Activated T-helper 2 cell treated with anti-CD3 and anti-CD28 coated beads, Interferon-gamma antibody, Interleukin-2, Interleukin-4, amounts not matched to agents 10 μg/mL and 5 μg/mL and 100 μg/mL, durations not matched to agents 14 hours and 24 hours and 36 hours (primary cell): Measurements from ENCODE around the gene USP25. TPM values are rescaled to one million over a fixed set of nuclear protein-coding genes. Genes with fewer than 3 reads are reported as not detected.

Experiments
- DNase-seq: peaks from one replicate; pipeline ENCODE4 v3.0.0; 2021; ENCODE audit warnings: low spot score
- H3K27ac Mint-ChIP-seq: one replicate; pipeline ENCODE4 v1.8.0; 2021; ENCODE audit warnings: mixed read lengths
- H3K27me3 Mint-ChIP-seq: one replicate; pipeline ENCODE4 v1.8.0; 2021; ENCODE audit warnings: low read depth, mixed read lengths
- H3K36me3 Mint-ChIP-seq: one replicate; pipeline ENCODE4 v1.8.0; 2021; ENCODE audit warnings: low read depth, mixed read lengths
- H3K4me1 Mint-ChIP-seq: one replicate; pipeline ENCODE4 v1.8.0; 2021; ENCODE audit warnings: low read depth, mixed read lengths
- H3K4me3 Mint-ChIP-seq: one replicate; pipeline ENCODE4 v1.8.0; 2021; ENCODE audit warnings: low read depth, mild to moderate bottlenecking, moderate library complexity, mixed read lengths
- H3K9me3 Mint-ChIP-seq: one replicate; pipeline ENCODE4 v1.8.0; 2021; ENCODE audit warnings: mixed read lengths
- intact Hi-C: fragments of 100-400 bp; cut with micrococcal nuclease; formaldehyde crosslinking; loops from one replicate; pipeline ENCODE4 v1.15.1; 2023
- total RNA-seq: library from RNA; stranded (reverse); gene quantifications from 2 replicates; pipeline ENCODE4 v1.2.3, GENCODE V29; 2022

The USP25 gene
- total RNA-seq, 1 donor from 2014 or later = 21.7 TPM

DNA sequence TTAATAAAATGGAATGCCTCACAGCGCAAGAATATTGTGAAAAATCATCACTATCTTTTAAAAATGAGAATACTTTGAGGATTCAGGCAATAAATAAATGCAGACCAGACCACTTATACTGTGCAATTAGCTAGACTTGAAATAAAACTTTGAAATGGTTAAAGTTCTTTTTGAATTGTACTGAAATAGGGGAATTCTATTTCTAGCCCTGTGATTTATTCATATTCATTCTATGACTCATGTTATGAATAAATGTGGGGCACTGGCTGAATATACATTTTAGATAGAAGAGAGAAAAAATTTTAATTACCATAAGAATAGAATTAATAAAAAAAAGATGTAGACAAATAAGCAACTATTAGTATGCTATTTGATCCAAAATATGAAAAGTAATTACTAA, 16.4 kb upstream of the USP25 start:
- Mint-ChIP-seq H3K4me1 (no peaks in the 10 kb centered on the region), H3K27me3 (peaks cover 15% of the 10 kb centered on the region), H3K27ac (no peak overlapping the region), H3K4me3 (no peak overlapping the region), H3K36me3 (no peaks in the 10 kb centered on the region), H3K9me3 (no peaks in the 10 kb centered on the region)
- no peak for DNase-seq
- intact Hi-C loops = no loop called here

DNA sequence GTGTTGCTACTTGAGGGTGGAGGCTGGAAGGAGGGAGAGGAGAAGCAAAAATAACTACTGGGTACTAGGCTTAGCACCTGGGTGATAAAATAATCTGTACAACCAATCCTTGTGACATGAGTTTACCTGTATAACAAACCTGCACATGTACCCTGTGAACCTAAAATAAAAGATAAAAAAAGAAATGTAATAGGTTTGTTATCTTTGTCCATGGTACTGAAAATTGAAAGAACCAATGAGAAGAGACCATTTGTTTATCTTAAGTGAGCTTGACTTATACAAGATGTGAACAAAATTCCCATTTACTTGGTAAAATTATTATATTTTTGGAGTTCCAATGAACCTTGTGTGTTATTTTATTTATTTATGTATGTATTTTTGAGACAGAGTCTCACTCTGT, 11.1 kb upstream of the USP25 start:
- Mint-ChIP-seq H3K4me1 (no peaks in the 10 kb centered on the region), H3K27me3 (peaks cover 6% of the 10 kb centered on the region), H3K9me3 (no peaks in the 10 kb centered on the region), H3K4me3 (no peak overlapping the region), H3K36me3 (no peaks in the 10 kb centered on the region), H3K27ac (no peak overlapping the region)
- no peak for DNase-seq
- intact Hi-C loops = no loop called here

DNA sequence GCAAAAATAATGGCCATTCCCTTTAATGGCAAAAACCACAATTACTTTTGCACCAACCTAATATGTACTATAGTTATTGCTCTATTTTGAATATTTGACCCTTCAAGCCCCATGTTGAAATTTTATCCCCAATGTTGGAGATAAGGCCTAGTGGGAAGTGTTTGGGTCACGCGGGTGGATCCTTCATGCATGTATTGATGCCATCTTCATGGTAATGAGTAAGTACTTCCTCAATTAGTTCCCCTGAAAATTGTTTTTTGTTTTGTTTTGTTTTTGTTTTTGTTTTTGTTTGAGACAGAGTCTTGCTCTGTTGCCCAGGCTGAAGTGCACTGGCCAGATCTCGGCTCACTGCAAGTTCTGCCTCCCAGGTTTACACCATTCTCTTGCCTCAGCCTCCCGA, 9.8 kb upstream of the USP25 start:
- no peaks in the 10 kb centered on the region for H3K4me1 Mint-ChIP-seq
- intact Hi-C loops = no loop called here

DNA sequence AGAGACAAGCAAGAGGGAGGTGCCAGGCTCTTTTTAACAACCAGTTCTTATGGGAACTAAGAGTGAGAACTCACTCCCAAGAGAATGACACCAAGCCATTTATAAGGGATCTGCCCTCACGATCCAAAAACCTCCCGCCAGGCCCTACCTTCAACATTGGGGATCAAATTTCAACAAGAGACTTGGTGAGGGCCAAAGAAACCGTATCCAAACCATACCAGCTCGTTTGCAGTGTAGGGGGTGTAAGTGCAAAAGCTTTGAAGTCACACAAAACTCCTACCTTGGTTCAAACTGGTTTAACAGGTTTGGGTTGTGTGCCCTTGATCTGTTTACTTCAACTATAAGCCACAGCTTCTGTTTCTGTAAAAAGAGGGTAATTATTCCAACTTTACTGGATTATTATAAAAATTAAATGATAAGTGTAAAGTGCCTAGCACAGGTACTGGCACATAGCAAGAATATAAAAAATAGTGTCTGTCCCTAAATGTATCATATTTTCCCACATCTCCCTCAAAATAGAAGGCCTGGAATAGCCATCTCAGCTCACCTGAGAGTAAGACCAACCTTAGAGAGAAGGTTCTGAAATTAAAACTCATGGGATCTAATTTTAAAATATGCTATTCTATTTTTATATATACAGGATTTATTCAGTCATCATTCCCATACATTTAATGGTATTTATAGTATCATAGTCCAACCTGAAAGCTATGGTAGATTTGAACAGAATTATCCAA, 7.0 kb upstream of the USP25 start:
- Mint-ChIP-seq H3K4me3 (no peak overlapping the region), H3K9me3 (no peaks in the 10 kb centered on the region), H3K4me1 (no peaks in the 10 kb centered on the region), H3K36me3 (no peaks in the 10 kb centered on the region), H3K27ac (no peak overlapping the region), H3K27me3 (peaks cover 15% of the 10 kb centered on the region)
- intact Hi-C loops = no loop called here
- DNase-seq = no peak

More for the DNA sequence above, 9.8 kb upstream of the USP25 start:
- Mint-ChIP-seq H3K27ac (no peak overlapping the region), H3K36me3 (no peaks in the 10 kb centered on the region), H3K4me3 (no peak overlapping the region), H3K27me3 (peaks cover 8% of the 10 kb centered on the region), H3K9me3 (no peaks in the 10 kb centered on the region)
- DNase-seq = no peak

DNA sequence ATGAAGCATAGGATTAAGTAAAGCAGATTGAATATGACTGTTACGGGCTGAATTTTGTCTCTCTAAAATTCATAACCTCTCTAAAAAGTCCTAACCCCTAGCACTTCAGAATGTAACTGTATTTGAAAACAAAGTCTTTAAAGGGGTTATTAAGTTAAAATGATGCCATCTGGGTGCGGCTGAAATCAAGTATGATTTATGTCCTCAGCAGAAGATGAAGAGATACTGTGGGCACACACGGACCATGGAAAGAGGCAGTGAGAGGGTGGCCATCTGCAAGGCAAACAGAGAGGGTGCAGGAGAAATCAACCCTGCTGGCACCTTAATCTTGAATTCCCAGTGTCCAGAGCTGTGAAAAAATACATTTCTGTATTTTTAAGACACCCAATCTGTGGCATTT, 3.8 kb upstream of the USP25 start:
- H3K4me1 Mint-ChIP-seq = peaks cover 3% of the 10 kb centered on the region
- H3K27ac Mint-ChIP-seq = no peak overlapping the region
- H3K9me3 Mint-ChIP-seq = no peaks in the 10 kb centered on the region
- H3K4me3 Mint-ChIP-seq = no peak overlapping the region
- DNase-seq = no peak
- intact Hi-C loops = no loop called here
- no peaks in the 10 kb centered on the region for H3K36me3 Mint-ChIP-seq
- peaks cover 23% of the 10 kb centered on the region for H3K27me3 Mint-ChIP-seq

DNA sequence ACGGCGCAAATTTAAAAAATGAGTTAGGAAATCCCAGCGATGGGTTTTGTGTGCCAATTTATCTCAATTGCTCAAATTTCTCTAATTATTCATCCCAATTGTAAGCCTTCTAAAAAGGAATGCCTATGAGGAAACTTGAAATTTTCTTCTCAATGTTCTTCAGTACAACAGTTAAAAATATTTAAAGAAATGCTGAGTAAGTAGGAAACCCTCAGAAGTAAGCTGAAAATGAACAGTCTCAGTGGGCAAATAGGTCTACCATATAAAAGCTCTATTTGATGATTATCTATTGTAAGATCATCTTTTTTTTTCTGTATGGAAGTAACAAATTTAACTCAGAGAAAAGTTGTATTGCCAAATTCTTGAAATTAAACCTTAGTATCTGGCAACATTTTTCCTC, 1.7 kb upstream of the USP25 start:
- no peak overlapping the region for H3K4me3 Mint-ChIP-seq
- no peak for DNase-seq
- intact Hi-C loops = no loop called here
- peaks cover 23% of the 10 kb centered on the region for H3K27me3 Mint-ChIP-seq
- no peaks in the 10 kb centered on the region for H3K36me3 Mint-ChIP-seq
- no peaks in the 10 kb centered on the region for H3K9me3 Mint-ChIP-seq
- H3K4me1 Mint-ChIP-seq = peaks cover 11% of the 10 kb centered on the region
- no peak overlapping the region for H3K27ac Mint-ChIP-seq

DNA sequence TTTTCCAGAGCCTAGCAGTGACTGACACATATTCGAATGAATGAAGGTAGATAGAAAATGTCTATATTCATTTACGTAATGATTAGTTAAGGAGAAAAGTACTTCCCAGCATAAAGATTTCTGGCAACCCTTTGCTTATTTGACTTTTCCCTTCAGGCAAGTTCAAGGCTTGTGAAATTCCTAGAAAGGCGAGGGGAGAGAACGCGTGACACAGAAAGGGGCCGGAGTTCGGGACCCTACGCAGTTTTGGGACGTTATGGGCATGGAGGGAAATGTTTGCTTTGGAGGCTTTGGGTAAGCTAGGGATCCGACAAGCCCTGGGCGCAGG, 472 bp upstream of the USP25 start:
- H3K36me3 Mint-ChIP-seq = no peaks in the 10 kb centered on the region
- intact Hi-C loops = no loop called here
- no peak for DNase-seq
- H3K27me3 Mint-ChIP-seq = peaks cover 23% of the 10 kb centered on the region
- peaks cover 18% of the 10 kb centered on the region for H3K4me1 Mint-ChIP-seq
- peak overlapping the region; percentile 69 for H3K4me3 Mint-ChIP-seq
- no peaks in the 10 kb centered on the region for H3K9me3 Mint-ChIP-seq
- H3K27ac Mint-ChIP-seq = no peak overlapping the region

DNA sequence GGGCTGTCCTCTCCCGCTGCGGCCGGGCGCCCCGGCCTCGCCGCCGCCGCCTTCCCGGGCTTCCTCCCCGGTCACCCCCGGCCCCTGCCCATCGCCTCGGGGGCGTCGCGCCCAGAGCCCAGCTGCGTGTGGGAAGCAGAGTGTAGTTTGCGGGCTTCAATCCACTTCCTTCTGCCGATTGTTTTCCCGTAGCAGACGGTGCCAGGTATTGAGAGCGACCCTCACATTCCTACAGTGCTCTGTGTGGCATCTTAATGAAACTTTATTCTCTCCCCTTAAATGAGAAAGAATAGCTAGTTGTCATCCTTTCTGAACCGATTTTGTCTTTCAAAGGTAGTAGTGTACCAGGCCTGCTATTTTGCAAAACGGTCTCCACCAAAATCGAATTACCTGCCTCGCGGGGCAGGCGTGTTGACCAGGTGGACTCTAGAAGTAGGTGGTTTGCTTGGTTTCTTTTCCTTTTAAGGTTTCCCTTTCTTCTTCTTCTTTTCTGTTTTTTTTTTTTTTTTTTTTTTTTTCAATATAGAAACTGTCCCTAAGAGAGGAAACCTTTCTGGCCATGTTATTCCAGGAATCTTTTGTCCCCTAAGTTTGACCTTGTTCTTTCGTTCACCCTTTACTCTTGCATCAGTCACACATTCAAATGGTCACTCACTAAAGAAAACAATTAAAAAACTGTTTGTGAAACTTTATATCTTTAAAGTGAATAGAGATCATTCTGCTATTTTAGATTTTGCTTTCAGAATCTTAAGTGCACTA, 881 bp downstream of the USP25 start:
- DNase-seq = no peak

DNA sequence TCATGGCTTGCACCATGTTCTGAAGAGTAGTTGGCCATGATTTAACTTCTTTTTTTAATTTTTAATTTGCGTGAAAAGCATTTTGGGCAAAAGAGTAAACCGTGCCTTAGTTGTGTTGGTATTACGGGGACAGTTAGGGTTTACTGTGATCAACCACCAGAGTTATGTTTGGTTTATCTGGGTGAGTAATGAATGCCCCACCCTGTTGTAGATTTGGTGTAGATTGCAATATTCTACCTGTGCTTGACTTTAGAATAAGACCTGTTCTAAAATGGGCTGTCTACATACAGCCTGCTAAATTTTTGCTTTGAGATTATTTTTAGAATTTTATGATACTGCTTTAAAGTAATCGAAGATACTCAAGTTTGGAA, 1.4 kb downstream of the USP25 start:
- Mint-ChIP-seq H3K9me3 (no peaks in the 10 kb centered on the region), H3K27me3 (peaks cover 14% of the 10 kb centered on the region), H3K27ac (peak overlapping the region; percentile 84), H3K36me3 (peaks cover 7% of the 10 kb centered on the region), H3K4me3 (peak overlapping the region; percentile 92), H3K4me1 (peaks cover 30% of the 10 kb centered on the region)
- intact Hi-C loops = loop anchor here (5.0 to 10.0 kb wide), 7 partner anchors 46 to 1881 kb away; partner anchors contain the start of genes BTG3 and NRIP1
- DNase-seq = no peak

More for the DNA sequence above, 881 bp downstream of the USP25 start:
- intact Hi-C loops = loop anchor here (5.0 to 10.0 kb wide), 7 partner anchors 47 to 1882 kb away; partner anchors contain the start of genes BTG3 and NRIP1
- Mint-ChIP-seq H3K4me1 (peaks cover 25% of the 10 kb centered on the region), H3K4me3 (peak overlapping the region; percentile 92), H3K27me3 (peaks cover 19% of the 10 kb centered on the region), H3K27ac (peak overlapping the region; percentile 84), H3K36me3 (peaks cover 3% of the 10 kb centered on the region), H3K9me3 (no peaks in the 10 kb centered on the region)

DNA sequence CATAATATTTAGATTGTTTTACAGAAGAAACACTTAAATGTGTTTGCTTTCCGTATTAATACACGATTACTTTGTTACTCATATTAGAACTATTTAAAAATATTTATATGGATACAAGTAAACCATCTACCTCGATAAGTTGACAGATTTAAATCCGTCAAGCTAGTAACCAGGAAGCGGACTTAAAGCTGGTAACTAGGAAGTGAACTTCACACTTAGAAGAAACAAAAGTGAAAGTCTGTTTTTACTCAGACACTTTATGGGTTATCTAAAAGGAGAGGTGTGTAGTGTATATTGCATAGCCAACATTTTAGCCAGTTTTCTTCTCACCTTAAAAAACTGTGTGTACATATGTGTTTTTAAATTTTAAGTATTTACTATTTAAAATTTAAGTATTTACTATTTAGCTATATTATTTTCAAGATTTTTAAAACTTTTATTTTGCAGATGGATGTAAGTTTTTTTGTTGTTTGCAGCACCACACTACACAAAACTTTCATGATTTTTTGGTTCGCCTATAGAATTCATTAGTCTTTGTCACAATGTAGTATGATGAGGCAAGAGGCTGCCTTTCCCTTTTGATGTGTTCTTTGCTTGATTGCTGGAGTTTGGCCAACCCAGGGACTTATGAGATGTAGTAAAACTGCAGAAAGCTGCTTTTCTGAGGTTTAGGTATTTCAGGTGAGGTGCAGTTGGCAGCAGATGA, 2.7 kb downstream of the USP25 start:
- DNase-seq = no peak
- intact Hi-C loops = loop anchor here (2.0 to 10.0 kb wide), 8 partner anchors 45 to 1880 kb away; partner anchors contain the start of genes BTG3, HSPA13 and NRIP1
- Mint-ChIP-seq H3K9me3 (peaks cover 7% of the 10 kb centered on the region), H3K27me3 (peaks cover 8% of the 10 kb centered on the region), H3K27ac (peak overlapping the region; percentile 75), H3K4me1 (peaks cover 36% of the 10 kb centered on the region), H3K36me3 (peaks cover 13% of the 10 kb centered on the region), H3K4me3 (peak overlapping the region; percentile 92)

DNA sequence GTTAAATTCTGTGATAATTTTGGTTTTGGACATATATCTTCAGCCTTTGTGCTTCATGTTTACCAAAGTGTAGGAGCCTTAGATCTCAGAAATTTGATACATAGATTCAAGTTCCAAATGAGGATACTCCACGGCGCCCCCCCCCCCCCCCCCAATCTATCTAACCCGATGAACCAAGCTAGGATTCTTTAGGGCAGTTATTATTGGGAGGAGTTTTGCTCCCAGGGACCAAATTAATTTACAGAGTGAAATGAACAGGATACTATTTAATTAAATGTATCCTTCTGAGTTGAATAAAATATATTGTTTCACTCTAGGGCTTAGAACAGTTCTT, 3.2 kb downstream of the USP25 start:
- H3K9me3 Mint-ChIP-seq = peaks cover 8% of the 10 kb centered on the region
- intact Hi-C loops = loop anchor here (2.0 to 10.0 kb wide), 8 partner anchors 44 to 1879 kb away; partner anchors contain the start of genes BTG3, HSPA13 and NRIP1
- peak overlapping the region; percentile 75 for H3K27ac Mint-ChIP-seq
- H3K4me1 Mint-ChIP-seq = peaks cover 41% of the 10 kb centered on the region
- H3K36me3 Mint-ChIP-seq = peaks cover 18% of the 10 kb centered on the region
- peaks cover 8% of the 10 kb centered on the region for H3K27me3 Mint-ChIP-seq
- H3K4me3 Mint-ChIP-seq = peak overlapping the region; percentile 65
- DNase-seq = no peak

DNA sequence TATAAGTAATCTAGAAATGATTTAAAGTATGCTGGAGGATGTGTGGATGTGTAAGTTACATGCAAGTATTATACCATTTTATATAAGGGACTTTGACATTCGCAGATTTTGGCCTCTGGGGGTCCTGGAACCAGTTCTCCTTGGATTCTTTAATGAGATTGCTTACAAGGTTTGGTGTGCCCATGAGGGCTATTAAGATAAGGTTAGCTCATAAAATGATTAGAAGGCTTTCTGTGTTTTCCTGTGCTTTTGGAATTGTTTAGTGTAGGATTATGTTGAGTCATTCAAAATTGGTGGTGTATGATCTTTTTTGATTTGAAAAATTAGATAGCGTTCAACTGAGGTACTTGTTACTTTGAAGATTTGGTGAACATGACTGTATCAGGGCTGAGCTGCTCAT, 5.6 kb downstream of the USP25 start:
- Mint-ChIP-seq H3K4me1 (peaks cover 62% of the 10 kb centered on the region), H3K4me3 (peak overlapping the region; percentile 30), H3K9me3 (peaks cover 8% of the 10 kb centered on the region), H3K27me3 (no peaks in the 10 kb centered on the region), H3K36me3 (peaks cover 23% of the 10 kb centered on the region), H3K27ac (peak overlapping the region; percentile 48)
- DNase-seq = no peak
- intact Hi-C loops = loop anchor here (10.0 kb wide), 1 partner anchor 1211 kb away; no protein-coding TSS in a partner anchor
